GM18907 (cell line): ENCODE measurements around the gene ZBTB17.

ENCODE experiments used
- ATAC-seq: cut with Tn5 transposase; IDR thresholded peaks from one replicate; pipeline ENCODE4 v1.9.1; 2021; ENCODE audit warnings: mild to moderate bottlenecking, moderate library complexity; ENCODE audit not compliant: unreplicated experiment

ZBTB17 gene

DNA sequence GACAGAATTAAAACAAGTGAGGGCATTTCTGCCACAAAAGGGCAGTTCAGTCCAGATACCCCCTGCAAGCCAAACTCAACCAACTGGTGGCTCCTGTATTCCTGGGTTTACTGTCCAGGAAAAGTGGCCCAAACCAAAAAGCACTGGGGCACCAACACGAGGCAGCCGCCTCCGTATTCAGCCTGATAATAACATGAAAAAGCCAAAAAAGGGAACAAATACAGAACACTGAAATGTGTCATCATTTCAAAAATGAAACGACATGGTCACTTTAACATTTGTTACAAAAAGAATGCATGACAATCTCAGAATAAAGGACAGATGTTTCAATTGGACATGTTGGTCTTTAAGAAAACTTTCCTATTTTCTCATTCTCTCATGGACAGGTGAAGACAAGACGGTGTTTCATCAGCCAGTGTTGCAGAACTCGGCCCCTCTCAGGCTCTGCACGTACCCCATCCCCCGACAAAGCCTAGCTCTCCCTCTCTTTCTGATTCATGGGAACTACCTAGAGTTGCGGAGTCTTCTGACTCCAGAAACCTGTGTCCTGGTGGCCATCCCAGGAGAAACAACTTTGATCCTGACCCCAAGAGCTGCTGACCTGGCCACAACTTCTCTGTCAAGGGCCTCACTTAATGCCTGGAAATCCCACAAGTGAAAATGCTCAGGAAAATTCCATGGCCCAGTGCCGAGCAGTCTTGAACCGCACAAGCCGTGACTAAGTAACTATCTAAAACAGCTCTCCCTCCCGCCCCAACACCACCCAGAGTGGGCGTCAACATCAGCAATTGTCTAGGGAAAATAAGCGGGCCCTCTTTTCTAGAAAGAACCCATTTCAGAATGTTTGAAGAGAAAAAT, 27.1 kb downstream of the ZBTB17 start:
- no peak for ATAC-seq

DNA sequence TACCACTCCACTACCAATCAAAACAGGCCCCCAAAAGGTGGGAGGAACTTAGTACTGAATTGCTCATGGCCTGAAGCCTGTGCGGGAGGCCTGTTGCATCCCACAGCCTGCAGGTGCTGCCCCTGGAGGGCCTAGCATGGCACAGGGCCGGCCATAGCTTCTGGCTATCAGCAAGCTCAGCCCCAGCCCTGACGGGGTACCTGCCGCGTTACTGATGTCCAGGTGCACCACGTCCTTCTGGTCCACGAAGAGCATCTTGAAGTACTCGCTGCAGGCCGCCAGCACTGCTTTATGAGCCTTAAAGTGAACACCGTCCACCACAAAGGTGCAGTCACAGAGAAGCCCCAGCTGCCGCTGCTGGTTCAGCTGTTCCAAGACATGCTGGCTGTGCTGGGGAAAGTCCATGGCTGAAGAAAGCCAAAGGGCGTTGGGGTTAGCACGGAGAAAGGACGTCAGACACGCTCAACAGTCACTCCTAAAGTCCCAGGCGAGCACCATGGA, 27.8 kb downstream of the ZBTB17 start:
- ATAC-seq = no peak

DNA sequence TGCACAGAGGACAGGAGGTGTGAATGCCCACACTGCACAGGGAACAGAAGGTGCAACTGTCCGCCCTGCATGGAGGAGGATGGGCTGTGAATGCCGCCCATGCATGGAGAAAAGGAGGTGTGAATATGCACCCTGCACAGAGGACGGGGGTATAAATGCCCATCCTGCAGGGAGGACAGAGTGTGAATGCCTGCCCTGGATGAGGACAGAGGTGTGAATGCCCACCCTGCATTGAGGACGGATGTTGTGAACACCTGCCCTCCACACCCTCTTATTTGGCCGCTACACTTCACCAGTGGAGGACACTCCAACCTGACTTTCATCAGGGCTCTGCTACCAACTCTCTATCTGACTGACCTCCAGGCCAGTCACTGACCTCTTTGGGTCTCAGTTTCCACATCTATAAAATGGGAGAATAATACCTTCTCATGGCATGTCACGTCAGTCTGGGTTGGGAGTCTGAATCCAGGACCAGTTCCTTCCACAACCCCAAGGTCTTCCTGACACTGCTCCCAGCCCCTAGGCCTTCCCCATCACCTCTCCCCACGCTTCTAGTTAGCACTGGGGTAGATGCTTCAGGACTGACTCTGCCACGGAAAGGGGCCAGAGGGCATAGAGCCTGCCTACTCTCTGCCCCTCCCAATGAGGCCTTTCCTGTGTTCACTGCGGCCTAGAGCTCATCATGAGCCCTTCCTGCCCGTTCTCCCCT, 28.4 kb downstream of the ZBTB17 start:
- ATAC-seq = no peak

DNA sequence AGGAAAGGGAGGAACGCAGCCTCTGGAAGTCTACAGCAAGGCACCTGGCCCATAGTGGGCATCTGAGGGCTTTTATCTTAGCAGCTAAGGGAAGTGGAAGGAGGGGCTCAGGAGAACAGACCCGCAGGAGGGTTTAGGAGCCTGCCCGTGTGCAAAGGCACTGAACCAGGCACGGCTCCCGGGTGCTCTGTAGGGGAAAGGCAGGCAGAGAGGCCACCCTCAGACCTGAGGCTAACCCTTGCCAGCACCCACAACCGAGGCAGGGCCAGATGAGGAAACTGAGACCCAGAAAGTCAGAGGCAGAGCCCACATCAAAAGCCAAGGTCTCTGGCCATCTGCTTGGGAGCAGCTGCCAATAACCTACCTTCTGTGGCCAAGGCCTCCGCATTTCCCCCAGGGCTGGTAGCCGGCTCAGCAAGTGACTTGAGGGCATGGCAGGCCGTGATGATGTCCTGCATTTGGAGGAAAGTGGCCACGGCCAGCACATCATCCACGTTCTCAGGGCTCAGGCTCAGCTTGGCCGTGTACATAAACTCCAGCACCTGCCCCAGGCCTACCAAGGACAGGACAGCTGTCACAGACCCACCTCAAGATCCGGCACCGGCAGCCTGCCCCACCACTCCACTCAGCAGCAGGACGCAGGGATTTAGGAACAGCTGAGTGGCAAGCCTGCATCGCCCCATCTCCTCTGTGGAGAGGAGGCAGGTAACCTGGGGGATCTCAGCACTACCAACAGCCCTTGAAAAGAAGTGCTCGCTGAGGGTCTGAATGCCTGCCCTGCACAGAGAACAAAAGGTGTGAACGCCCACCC, 29.1 kb downstream of the ZBTB17 start:
- ATAC-seq = no peak

DNA sequence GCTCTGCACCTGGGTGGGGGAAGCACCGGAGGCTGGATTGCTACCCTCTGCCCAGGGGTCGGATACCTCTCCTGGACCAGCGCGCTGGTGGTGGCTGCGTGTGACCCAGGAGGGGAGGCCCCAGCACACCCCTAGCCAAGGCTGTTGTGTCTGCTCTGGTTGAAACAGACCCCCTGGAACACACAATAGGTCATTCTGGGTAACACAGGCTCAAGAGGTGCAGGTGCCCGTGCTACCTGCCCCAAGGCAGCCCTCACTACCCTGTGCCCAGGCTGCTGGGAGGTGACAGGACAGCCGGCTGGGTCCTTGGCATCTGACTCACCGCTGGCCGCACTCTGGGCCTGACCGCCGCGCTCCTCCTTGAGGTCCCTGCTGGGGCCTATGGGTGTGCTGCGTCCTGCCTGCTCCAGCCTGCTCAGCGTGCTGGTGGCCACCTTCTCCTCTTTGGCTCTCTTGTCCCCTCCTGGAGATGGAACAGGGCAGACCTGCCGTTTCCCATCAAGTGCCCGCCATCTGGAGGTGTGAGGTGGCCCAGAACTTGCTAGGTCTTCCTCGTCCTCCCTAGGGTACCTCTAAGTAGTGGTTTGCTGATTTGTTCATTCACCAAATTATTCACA, 30.0 kb downstream of the ZBTB17 start:
- ATAC-seq = no peak

DNA sequence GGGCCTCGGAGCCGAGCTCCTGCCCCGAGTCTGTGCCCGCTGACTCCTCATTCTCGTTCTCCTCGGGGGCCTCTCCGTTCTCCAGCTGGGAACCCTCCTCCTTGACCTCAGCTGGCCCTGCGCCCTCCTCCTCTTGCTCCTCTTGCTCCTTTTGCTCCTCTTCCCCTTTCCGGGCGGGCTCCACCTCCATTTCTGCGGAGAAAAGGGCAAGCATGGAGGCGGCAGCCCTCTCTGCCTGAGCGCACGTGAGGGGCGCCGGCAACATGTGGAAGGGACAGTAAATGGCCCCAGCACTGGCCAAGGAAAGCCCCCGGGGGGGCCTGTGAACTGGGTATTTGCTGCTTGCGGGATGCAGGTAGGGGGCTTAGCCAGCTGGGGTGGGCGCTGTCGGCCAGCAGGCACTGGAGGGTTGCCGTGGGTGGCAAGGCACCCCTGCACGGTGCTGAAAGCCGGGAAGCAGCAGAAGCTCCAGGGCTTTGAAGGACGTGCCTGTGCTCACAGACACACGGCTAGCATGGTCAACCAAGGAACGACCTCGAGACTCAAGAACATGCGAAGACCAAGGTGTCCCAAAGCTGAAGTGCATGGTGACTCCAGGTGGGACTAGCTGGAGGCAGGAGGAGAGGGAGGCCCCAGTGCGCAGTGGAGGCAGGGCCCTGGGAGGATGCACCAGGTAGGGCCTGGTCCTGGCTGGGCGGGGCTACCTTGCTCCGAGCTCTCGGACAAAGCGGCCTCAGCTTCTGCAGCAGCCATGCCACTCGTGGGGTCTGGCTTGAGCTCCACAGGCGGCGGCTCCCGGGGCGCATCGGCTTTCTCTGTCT, 30.7 kb downstream of the ZBTB17 start:
- no peak for ATAC-seq

DNA sequence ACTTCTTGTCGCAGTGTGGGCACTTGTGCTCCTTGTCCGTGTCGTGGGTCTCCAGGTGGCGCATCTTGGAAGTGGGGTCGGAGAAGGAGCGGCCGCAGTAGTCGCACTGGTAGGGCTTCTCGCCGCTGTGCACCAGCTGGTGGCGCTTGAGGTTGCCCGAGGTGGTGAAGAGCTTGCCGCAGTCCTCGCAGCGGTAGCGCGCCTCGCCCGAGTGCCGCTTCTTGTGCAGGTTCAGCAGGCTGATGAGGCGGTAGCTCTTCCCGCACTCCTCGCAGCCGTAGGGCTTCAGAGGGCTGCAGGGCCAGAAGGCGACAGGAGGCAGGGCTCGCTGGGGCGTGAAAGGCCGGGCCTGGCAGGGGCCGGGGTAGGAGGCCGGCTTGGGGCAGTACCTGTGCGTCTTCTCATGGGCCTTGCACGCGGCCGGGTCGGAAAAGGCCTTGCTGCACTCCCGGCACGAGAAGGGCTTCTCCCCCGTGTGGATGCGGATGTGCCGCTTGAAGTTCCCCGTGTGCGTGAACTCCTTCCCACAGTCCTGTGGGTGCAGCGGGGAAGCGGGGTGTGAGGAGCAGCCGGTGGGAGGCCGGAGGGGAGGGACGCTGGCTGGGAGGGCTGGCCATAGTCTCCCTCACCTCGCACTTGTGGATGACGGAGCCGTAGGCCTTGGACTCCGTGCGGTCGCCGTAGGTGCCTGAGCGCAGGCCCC, 31.4 kb downstream of the ZBTB17 start:
- ATAC-seq = no peak

DNA sequence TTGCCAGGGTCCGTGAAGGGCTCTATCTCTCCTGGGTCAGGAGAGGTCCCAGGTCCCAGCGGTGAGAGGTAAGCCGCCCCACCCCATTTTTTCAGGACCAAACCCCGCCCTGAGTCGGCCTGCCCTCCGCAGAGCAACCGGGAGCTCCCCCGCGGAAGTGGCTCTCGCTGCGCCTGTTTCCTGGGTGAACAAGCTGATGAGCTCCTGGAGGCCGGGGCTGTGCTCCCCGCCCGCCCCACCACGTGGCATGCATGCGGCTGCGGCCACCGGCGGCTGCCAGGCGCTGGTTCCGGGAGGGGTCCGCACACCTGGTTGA, 32.0 kb downstream of the ZBTB17 start:
- ATAC-seq = no peak

DNA sequence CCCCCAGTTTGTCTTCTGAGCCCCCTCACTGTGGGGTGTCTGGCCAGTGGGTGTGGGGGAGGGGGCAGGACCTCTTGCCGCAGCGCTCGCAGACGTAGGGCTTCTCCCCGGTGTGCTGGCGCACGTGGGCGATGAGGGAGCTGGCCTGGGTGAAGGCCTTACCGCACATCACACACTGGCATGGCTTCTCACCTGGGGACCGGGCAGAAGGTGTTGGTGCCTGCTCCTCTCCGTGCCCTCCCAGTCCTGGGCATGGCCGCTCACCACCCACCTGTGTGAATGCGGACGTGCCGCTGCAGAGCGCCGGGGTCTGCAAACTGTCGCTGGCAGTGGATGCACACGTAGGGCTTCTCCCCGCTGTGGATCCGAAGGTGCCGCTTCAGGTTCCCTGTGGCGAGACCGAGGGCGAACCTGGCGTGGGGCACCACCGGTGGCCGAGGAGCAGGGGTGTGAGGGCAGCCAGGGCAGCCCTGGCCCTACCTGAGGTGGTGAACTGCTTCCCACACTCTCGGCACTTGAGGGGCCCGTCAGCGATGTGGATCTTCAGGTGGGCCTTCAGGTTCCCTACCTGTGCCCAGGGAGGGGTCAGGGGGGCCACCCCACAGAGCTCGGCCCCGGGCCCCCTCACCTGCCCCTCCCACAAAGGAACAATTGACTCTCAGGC, 32.4 kb downstream of the ZBTB17 start:
- ATAC-seq = no peak

DNA sequence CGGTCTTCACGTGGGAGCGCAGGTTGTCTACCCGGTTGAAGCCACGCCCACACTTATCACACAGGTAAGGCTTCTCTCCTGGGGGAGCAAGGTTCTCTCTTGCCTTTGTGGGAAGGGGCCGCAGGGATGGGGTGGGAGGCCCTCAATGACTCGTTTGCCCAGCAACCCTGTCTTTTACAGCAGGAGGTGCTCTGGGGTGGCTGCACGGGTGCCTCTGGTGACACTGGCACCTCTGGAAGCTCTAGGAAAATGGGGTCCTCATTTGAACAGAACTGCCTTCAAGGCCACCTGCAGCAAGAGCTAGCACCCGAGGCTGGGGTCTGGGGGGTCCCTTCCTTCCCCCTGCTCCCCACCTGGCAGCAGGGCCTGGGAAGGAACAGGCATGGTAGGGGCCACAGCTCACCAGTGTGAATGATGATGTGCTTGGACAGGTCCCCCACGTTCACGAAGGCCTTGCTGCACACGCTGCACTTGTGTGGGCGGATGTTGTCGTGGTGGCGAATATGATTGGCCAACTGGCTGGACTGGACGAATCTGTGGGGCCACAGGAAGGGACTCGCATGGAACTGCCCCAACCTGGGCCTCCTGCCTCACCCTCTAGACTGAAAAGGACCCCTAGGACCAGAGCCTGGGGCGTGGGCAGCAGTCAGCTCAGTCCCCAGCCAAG, 33.1 kb downstream of the ZBTB17 start:
- no peak for ATAC-seq

DNA sequence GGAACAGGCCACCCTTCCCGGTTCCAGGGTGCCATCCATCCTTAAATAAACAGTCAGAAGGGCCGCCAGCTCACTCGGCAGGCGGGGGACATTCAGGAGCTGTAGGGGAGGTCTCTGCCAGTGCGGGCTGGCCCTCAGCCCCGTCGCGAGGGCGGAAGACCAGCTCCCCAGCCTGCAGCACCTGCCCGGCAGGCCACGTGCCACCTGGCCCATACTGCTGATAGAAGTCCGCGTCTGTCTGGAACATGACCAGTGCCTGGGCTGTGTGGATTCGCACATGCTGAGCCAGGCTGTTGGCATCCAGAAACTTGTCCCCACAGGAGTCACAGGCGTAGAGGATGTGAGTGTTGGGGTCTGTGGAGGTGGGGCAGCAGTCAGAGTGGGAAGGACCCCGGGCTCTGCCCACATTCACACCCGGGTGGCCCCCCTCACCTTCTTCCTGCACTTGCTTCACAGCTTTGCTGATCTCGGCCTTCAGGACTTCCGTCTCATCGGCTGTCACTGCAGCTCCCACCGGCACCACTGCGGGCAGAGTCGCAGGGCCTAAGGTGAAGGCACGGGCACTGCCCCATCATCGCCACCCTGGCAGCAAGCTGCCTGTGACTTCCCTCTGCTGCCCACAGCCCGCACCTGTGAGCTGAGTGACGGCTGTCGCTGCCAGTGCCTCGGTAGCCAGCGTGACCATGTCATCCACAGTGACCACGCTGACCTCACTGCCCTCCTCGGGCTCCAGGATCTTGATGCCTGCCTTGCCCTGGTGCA, 33.8 kb downstream of the ZBTB17 start:
- no peak for ATAC-seq

DNA sequence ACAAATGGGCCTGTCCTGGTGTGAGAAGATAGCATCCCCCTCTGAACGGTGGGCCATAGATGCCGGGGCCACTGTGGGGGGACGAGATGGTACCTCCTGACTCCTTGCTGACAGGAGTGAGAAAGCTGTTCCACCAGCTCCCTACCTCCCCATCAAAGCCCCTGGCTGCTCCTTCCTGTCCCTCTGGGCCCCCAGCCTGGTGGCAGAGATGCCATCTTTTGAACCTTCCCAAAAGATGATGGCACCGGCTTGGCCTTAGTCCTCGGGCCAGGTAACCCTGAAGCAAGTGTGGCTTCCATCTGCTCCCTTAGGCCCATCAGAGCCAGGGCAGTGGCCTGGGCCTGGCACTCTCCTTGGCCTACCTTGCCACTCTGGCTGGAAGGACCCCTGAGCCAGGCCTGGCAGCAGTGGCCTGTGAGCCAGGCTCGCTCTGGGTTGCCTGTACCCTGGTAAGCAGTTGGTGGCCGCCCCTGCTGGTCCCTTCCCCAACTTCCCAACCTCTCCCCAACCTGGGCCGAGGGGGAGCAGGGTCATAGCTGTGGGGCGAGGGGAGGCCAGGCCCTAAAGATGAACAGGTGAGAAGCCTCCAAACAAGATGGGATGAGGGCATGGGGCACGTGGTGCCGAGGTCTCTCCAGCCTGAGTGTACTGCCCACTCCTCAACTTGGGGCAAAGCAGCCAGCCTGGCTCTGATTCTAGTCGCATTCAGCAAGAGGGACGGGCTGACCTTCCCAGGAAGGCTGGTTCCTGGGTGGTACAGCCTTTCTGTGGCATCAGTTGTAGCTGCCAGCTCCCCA, 34.7 kb downstream of the ZBTB17 start:
- ATAC-seq = no peak

DNA sequence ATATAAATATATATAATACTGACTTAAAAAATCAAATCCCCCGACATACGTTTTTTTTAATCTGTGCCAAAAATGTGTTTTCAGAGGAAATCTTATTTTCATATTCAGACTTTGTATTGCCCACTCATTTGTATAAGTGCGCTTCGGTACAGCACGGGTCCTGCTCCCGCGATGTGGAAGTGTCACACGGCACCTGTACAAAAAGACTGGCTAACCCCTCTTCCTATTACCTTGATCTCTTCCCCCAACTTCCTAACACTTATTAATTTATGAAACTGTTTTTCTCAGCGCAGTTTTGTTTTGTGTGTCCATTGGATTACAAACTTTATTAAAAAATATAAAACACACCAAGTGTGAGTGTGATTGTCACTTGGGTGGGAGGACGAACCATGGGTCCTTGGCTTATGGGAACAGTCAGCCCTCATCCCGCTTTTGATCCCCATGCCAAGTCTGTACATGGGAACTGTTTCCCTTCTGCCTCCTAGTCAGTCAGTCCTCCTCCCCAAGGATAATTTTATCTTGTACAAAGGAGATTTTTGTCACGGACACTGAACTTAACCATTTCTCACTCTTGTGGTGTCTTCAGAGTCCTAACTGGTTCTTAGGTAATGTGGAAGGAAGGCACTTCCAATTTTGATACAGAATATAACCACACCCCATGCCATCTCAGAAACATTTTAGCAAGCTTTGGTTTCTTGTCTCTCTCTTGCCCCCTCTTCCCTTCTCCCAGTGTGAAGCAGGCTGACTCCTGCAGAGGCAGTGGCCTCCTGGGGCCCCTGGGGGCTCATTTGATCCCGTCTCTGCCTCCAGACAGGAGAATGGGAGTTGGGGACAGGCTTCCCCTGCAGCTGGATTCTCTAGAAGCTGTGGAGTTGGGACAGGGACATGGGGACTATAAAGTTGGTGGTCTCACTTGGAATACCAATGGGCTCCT, 35.5 kb downstream of the ZBTB17 start:
- no peak for ATAC-seq

DNA sequence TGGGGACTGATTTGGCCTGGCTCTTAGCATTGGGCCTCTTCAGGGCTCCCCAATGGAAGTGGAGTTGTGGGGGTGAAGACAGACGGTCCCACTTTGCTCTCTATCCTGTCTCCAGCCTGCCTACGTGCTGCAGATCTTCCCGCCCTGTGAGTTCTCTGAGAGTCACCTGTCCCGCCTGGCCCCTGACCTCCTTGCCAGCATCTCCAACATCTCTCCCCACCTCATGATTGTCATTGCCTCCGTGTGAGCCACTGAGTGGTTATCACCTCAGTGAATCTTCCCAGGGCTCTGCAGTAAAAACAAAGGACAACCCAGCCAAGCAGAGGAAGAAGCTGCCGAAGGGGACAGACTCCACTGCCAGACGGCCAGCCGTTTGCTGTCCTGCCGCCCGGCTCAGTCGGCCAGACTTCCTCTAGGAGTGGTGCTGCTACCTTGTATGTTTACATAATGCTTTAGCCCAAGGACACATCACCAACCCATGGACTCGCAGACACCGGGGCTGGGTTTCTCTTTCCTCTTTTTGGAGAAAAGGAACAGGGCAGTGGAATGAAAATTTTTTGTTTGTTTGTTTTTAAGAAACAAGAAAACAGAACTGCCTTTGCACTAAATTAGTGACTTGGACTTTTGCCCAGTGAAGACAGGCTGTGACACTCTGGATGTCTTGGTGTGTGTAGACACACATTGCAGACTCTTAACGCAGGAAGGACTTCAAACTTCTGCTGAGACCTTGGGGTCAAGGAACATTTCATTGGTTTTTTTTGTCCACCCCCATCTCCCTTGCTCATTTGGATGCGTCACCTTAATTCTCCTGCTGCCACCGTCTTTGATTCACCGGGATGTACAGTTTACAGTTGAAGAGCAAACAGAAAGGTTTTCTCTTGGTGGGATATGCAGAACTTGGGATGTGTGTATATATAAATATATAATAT, 36.5 kb downstream of the ZBTB17 start:
- ATAC-seq = no peak

DNA sequence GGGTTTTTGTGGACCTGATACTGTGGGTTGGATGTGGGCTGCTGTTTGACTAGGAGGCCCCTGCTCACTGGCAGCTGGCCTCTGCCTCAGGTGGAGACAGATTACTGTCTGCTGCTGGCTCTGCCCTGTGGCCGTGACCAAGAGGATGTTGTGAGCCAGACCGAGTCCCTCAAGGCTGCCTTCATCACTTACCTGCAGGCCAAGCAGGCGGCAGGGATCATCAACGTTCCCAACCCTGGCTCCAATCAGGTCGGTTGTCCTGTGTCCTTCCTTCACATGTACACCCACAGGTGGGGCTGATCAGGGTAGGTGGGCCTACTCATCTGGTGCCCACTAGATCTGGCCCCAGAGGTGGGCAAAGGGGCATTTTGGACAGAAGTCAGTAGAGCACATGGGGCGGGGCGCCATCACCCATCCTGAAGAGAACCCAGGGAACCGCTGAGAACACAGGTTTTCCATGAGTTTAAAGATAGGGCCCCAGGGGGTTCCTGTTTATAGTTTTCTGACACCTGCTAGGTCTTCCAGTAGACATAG, 37.2 kb downstream of the ZBTB17 start:
- no peak for ATAC-seq
